ENCODE measurements around the gene LGALSL.

- no peak for TF ChIP-seq CTCF (IDR thresholded peaks at IDR 0.05; ENCODE audit: insufficient read depth, low read length, poor library complexity, severe bottlenecking)
- TF ChIP-seq EZH2phosphoT487 (conservative IDR thresholded peaks at IDR 0.05; ENCODE audit: low read length), result no peak
Measured at GRCh38 chr2:64472881-64473280, 18.9 kb downstream of the LGALSL start.
